ENCODE results near the gene TWF1.
A peak's percentile ranks its signal among the peaks of the same experiment; 100 is the strongest.

Gene TWF1

GRCh38 chr12:43786899-43787693 is 19.0 kb downstream of the TWF1 start:
- no peaks in the 10 kb centered on the region for H3K79me2 ChIP-seq (ENCODE audit: insufficient read depth, low read depth)
- H3K9ac ChIP-seq: no peak overlapping the region
- H3K27me3 ChIP-seq (ENCODE audit: insufficient read depth, low read depth): no peaks in the 10 kb centered on the region
- no peaks in the 10 kb centered on the region for H3K36me3 ChIP-seq (ENCODE audit: insufficient read depth)
- H2AFZ ChIP-seq (ENCODE audit: low read depth): no peak overlapping the region
- H4K20me1 ChIP-seq (ENCODE audit: insufficient read depth): no peaks in the 10 kb centered on the region
- no peak for TF ChIP-seq CTCF (conservative IDR thresholded peaks at IDR 0.05; ENCODE audit: low read depth, low read length)
- H3K27ac ChIP-seq: no peak overlapping the region
- H3K4me2 ChIP-seq: no peak overlapping the region
- H3K4me1 ChIP-seq (ENCODE audit: low read depth, poor library complexity, severe bottlenecking): peaks cover 8% of the 10 kb centered on the region
- H3K4me3 ChIP-seq (IDR thresholded peaks at IDR 0.05; ENCODE audit: insufficient read depth, low read depth, low read length): no peak overlapping the region

- H3K27me3 ChIP-seq (ENCODE audit: insufficient read depth, low read depth): no peaks in the 10 kb centered on the region
- TF ChIP-seq CTCF (conservative IDR thresholded peaks at IDR 0.05; ENCODE audit: low read depth, low read length): peak; percentile 40; the same call in 1 of the 2 replicates
- no peak overlapping the region for H3K4me3 ChIP-seq (IDR thresholded peaks at IDR 0.05; ENCODE audit: insufficient read depth, low read depth, low read length)
- no peak overlapping the region for H3K27ac ChIP-seq
- no peak overlapping the region for H2AFZ ChIP-seq (ENCODE audit: low read depth)
- no peaks in the 10 kb centered on the region for H3K4me1 ChIP-seq (ENCODE audit: low read depth, poor library complexity, severe bottlenecking)
- H3K4me2 ChIP-seq: no peak overlapping the region
- H3K79me2 ChIP-seq (ENCODE audit: insufficient read depth, low read depth): no peaks in the 10 kb centered on the region
- no peaks in the 10 kb centered on the region; the same call in 1 of the 2 replicates for H3K36me3 ChIP-seq (ENCODE audit: insufficient read depth)
- no peak overlapping the region for H3K9ac ChIP-seq
- H4K20me1 ChIP-seq (ENCODE audit: insufficient read depth): no peaks in the 10 kb centered on the region
Measured at GRCh38 chr12:43776498-43776897, 29.6 kb downstream of the TWF1 start.

- no peak for TF ChIP-seq CTCF (conservative IDR thresholded peaks at IDR 0.05; ENCODE audit: low read depth, low read length)
- Histone ChIP-seq H3K4me2 (no peak overlapping the region), H4K20me1 (ENCODE audit: insufficient read depth) (no peaks in the 10 kb centered on the region), H3K36me3 (ENCODE audit: insufficient read depth) (no peaks in the 10 kb centered on the region), H3K27ac (no peak overlapping the region), H3K4me3 (IDR thresholded peaks at IDR 0.05; ENCODE audit: insufficient read depth, low read depth, low read length) (no peak overlapping the region), H3K4me1 (ENCODE audit: low read depth, poor library complexity, severe bottlenecking) (peaks cover 16% of the 10 kb centered on the region), H3K9ac (no peak overlapping the region), H3K79me2 (ENCODE audit: insufficient read depth, low read depth) (no peaks in the 10 kb centered on the region), H2AFZ (ENCODE audit: low read depth) (no peak overlapping the region), H3K27me3 (ENCODE audit: insufficient read depth, low read depth) (no peaks in the 10 kb centered on the region)
Measured at GRCh38 chr12:43766291-43766690, 39.8 kb downstream of the TWF1 start.

- TF ChIP-seq CTCF (conservative IDR thresholded peaks at IDR 0.05; ENCODE audit: low read depth, low read length): no peak
- Histone ChIP-seq H3K4me2 (no peak overlapping the region), H3K27me3 (ENCODE audit: insufficient read depth, low read depth) (no peaks in the 10 kb centered on the region), H3K4me3 (IDR thresholded peaks at IDR 0.05; ENCODE audit: insufficient read depth, low read depth, low read length) (no peak overlapping the region), H4K20me1 (ENCODE audit: insufficient read depth) (no peaks in the 10 kb centered on the region), H2AFZ (ENCODE audit: low read depth) (no peak overlapping the region), H3K36me3 (ENCODE audit: insufficient read depth) (no peaks in the 10 kb centered on the region), H3K27ac (no peak overlapping the region), H3K79me2 (ENCODE audit: insufficient read depth, low read depth) (peaks cover 10% of the 10 kb centered on the region), H3K9ac (no peak overlapping the region), H3K4me1 (ENCODE audit: low read depth, poor library complexity, severe bottlenecking) (peaks cover 29% of the 10 kb centered on the region)
Measured at GRCh38 chr12:43764528-43764927, 41.6 kb downstream of the TWF1 start.

Measured in KMS-11 (cell line).